Gastroesophageal sphincter (tissue), 4 donors: ENCODE results near the gene PHACTR1. TPM values are rescaled to one million over a fixed set of nuclear protein-coding genes. Genes with fewer than 3 reads are reported as not detected.

Experiments
- ATAC-seq: fragments of 150-250 bp; one replicate; pipeline ENCODE4 v1.9.1; 2016; ENCODE audit warnings: mild to moderate bottlenecking, moderate library complexity
- H3K27ac ChIP-seq, 4 donors: fragments of 200-600 bp; sonication (generic) in 3 of 4; 1 replicate in 3 of 4; 2 replicates in 1 of 4; pipeline ENCODE4 v1.5.1; 2016 to 2019
- H3K27me3 ChIP-seq: fragments of 200-600 bp; sonication (generic); one replicate; pipeline ENCODE4 v1.5.1; 2019
- H3K36me3 ChIP-seq, 2 donors: fragments of 200-600 bp; sonication (generic); one replicate each; pipeline ENCODE4 v1.5.1; 2019; ENCODE audit warnings: control low read depth in 1 of 2
- H3K4me1 ChIP-seq, 3 donors: fragments of 200-600 bp; sonication (generic); 1 replicate in 2 of 3; 2 replicates in 1 of 3; pipeline ENCODE4 v1.5.1; 2016 to 2019; ENCODE audit warnings: control low read depth in 2 of 3
- H3K4me3 ChIP-seq, 2 donors: fragments of 200-600 bp; sonication (generic); one replicate each; pipeline ENCODE4 v1.5.1; 2019; ENCODE audit warnings: mild to moderate bottlenecking in 1 of 2, moderate library complexity in 1 of 2
- H3K9me3 ChIP-seq, 3 donors: fragments of 200-600 bp; sonication (generic); one replicate each; pipeline ENCODE4 v1.5.1; 2017 to 2019; ENCODE audit warnings: control low read depth in 2 of 3
- EP300 ChIP-seq: sonication (generic); formaldehyde crosslinking; IDR thresholded peaks from one replicate; pipeline ENCODE4 v1.6.1; 2017; ENCODE audit warnings: antibody characterized with exemption, mild to moderate bottlenecking
- POLR2A ChIP-seq, 2 donors: fragments of 450-650 bp; IDR thresholded peaks; one replicate each; pipeline ENCODE4 v1.6.1; 2017; ENCODE audit warnings: antibody characterized with exemption in 2 of 2, mild to moderate bottlenecking in 2 of 2, moderate library complexity in 1 of 2
- POLR2AphosphoS5 ChIP-seq: sonication (generic); formaldehyde crosslinking; IDR thresholded peaks from one replicate; pipeline ENCODE4 v1.6.1; 2017; ENCODE audit warnings: antibody characterized with exemption
- WGBS, 2 donors: methylation state at CpG; one replicate each; pipeline ENCODE4 v1.1.5; 2018; ENCODE audit warnings: low coverage in 1 of 2; 5-methylcytosine and 5-hydroxymethylcytosine counted together
- total RNA-seq, 4 donors: library from RNA; depleted of rRNA; stranded (reverse); fragments of >200 nt; gene quantifications; one replicate each; pipeline ENCODE4 v1.1.0, GENCODE V29; 2016
- TF ChIP-seq, protein P1 (sequence below), 4 experiments: fragments of 200-600 bp in 2 of 4; fragments of 450-650 bp in 2 of 4; sonication (generic) in 1 of 4; IDR thresholded peaks; one replicate each; pipeline ENCODE4 v1.5.1; 2017 to 2019; ENCODE audit warnings: antibody characterized with exemption in 4 of 4, mild to moderate bottlenecking in 2 of 4, moderate library complexity in 2 of 4

The PHACTR1 gene
- 10 to 100 TPM in 1 of 4 donors, 1 to 10 TPM in 2, under 1 TPM in 1; 0.20 to 27.3 (median 2.2) TPM for total RNA-seq

DNA sequence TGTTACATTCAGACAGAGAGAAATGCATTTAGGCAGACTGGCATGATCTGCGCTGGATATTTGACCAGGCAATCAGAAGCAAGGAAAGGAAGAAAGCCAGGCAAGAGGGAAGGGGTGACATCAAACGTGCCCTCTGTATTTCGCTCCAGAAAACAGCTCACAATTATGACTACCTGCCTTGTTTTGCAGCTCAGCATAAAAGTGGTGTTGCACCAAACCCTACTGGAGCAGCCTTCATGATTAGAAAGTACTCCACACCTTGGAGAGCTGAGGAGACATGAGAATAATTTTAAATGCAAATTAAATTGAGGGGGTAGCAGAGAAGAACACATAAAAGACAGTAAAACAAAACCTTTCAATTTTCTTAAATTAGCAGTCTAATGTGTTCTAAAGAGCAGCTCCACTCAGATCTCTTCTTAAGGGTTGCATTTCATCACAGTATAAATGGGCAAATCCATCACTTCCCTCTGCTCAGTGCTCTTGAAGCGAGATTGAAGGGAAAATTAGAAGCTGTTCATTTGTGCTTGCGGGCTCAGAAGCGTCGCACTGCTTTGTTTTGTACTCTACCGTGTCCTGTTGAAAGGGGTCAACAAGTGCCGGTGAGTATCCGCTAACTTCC is at the start of gene PHACTR1:
Gene PHACTR1, plus strand, starts transcription at position 470 of the 619 bp plus-strand sequence.
- ATAC-seq, result no peak
- TF ChIP-seq, protein P1, sequence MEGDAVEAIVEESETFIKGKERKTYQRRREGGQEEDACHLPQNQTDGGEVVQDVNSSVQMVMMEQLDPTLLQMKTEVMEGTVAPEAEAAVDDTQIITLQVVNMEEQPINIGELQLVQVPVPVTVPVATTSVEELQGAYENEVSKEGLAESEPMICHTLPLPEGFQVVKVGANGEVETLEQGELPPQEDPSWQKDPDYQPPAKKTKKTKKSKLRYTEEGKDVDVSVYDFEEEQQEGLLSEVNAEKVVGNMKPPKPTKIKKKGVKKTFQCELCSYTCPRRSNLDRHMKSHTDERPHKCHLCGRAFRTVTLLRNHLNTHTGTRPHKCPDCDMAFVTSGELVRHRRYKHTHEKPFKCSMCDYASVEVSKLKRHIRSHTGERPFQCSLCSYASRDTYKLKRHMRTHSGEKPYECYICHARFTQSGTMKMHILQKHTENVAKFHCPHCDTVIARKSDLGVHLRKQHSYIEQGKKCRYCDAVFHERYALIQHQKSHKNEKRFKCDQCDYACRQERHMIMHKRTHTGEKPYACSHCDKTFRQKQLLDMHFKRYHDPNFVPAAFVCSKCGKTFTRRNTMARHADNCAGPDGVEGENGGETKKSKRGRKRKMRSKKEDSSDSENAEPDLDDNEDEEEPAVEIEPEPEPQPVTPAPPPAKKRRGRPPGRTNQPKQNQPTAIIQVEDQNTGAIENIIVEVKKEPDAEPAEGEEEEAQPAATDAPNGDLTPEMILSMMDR (IDR thresholded peaks at IDR 0.05), result no peak
- TF ChIP-seq POLR2A (IDR thresholded peaks at IDR 0.05) (no peak), EP300 (no peak), POLR2AphosphoS5 (no peak)
- 46 to 47% methylated on average over 7 to 10 of the region's 10 CpGs for WGBS, 2 donors

DNA sequence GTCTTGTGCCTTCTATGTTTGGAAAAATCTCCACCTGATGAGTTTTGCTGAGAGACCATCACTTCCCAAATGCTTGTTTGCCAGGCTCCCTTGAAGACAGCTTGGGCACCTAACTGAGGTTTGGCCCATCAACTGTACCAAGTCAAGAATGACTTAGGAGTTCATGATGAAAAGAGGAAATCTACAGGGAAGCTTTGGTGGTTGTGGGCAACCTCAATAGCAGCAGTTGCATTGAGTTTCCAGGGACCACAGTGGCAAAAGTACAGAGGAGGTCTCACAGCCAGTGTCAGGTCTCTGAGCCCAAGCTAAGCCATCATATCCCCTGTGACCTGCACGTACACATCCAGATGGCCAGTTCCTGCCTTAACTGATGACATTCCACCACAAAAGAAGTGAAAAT is 49.7 kb upstream of the PHACTR1 start:
- TF ChIP-seq EP300 (no peak), POLR2A (IDR thresholded peaks at IDR 0.05) (no peak), POLR2AphosphoS5 (no peak)
- TF ChIP-seq, protein P1 (IDR thresholded peaks at IDR 0.05), result no peak

More for the DNA sequence above, at the start of gene PHACTR1:
- no peaks in the 10 kb centered on the region for H3K36me3 ChIP-seq
- no peaks in the 10 kb centered on the region for H3K9me3 ChIP-seq
- peaks cover 0 to 7% (median 0%) of the 10 kb centered on the region in 3 donors for H3K4me1 ChIP-seq
- peaks cover 76% of the 10 kb centered on the region for H3K27me3 ChIP-seq
- no peak within 1 kb of the TSS for H3K4me3 ChIP-seq
- no peak within 1 kb of the TSS for H3K27ac ChIP-seq

DNA sequence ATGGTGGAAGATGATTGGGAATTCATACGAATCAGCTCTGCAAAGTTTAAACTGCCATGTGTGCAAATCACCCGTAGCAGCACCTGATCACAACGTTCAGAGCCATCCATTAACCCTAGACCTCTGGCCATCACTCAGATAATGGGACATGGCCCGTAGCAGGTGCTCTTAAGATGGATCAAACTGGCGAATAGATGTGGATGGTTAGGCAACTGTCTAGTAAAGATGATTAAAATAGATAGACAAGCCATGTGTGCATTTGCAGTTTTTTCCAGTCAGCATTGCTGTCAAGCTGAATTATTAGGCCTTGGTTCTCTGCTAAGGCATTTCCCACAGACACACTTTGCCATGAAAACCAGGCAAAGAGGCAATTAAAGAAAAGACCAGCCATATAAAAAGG is 40.6 kb upstream of the PHACTR1 start:
- no peak overlapping the region for H3K27ac ChIP-seq
- no peak for ATAC-seq
- WGBS, 2 donors, result 27 to 75% methylated on average over 5 of the region's 5 CpGs

More for the DNA sequence above, 49.7 kb upstream of the PHACTR1 start:
- Histone ChIP-seq H3K9me3 (no peaks in the 10 kb centered on the region), H3K4me3 (no peak overlapping the region), H3K36me3 (no peaks in the 10 kb centered on the region), H3K4me1 (no peaks in the 10 kb centered on the region), H3K27ac (no peak overlapping the region), H3K27me3 (no peaks in the 10 kb centered on the region)
- ATAC-seq, result no peak
- 83% methylated on average over 1 of the region's 1 CpG; no CpG with 5 or more reads in 1 of the 2 donors for WGBS, 2 donors

DNA sequence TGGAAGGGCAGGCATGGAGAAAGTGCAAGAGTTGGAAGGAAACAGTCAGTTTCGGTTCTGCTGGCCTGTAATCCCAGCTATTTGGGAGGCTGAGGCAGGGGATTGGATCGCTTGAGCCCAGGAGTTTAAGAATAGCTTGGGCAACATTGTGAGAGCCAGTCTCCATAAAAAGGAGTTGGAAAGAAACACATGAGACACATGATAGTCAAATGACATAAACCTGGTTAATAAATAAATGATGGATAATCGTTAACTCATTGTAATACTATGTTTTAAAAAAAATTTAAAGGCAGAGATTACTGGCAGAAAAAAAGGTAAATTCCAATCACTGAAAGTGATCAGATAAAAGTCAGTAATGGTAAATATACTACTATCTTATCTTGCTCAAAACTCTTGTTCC is 37.2 kb upstream of the PHACTR1 start:
- no peak for ATAC-seq
- 85 to 86% methylated on average over 3 of the region's 3 CpGs for WGBS, 2 donors
- TF ChIP-seq, protein P1 (IDR thresholded peaks at IDR 0.05), result no peak
- TF ChIP-seq POLR2AphosphoS5 (no peak), POLR2A (IDR thresholded peaks at IDR 0.05) (no peak), EP300 (no peak)
- Histone ChIP-seq H3K27ac (no peak overlapping the region), H3K27me3 (peaks cover 8% of the 10 kb centered on the region), H3K9me3 (no peaks in the 10 kb centered on the region), H3K4me1 (no peaks in the 10 kb centered on the region), H3K36me3 (no peaks in the 10 kb centered on the region), H3K4me3 (no peak overlapping the region)

More for the DNA sequence above, 40.6 kb upstream of the PHACTR1 start:
- H3K36me3 ChIP-seq, result no peaks in the 10 kb centered on the region
- peaks cover 12% of the 10 kb centered on the region for H3K27me3 ChIP-seq
- no peaks in the 10 kb centered on the region for H3K9me3 ChIP-seq
- no peak overlapping the region for H3K4me3 ChIP-seq
- TF ChIP-seq POLR2A (IDR thresholded peaks at IDR 0.05) (no peak), POLR2AphosphoS5 (no peak), EP300 (no peak)
- TF ChIP-seq, protein P1 (IDR thresholded peaks at IDR 0.05), result no peak
- no peaks in the 10 kb centered on the region for H3K4me1 ChIP-seq

DNA sequence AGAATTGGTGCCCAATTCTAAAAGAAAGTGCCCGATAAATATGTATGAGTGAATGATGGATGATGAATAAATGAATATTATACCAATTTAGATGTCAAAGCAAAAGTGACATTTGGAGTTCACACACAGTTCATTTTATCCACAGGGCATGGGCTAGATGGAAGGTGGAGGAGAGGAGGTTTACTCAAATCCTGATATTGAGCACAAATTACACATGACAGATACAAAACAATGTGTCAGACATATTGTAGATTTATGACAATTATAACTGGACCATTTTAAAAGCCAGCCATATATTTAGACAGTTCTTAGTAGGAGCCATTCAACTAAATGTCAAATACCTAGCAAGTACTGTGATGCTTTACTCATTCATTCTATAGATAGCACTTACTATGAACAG is 23.4 kb upstream of the PHACTR1 start:
- Histone ChIP-seq H3K27me3 (no peaks in the 10 kb centered on the region), H3K27ac (no peak overlapping the region), H3K36me3 (no peaks in the 10 kb centered on the region), H3K4me1 (no peaks in the 10 kb centered on the region), H3K4me3 (no peak overlapping the region), H3K9me3 (no peaks in the 10 kb centered on the region)
- TF ChIP-seq EP300, result no peak
- TF ChIP-seq, protein P1 (IDR thresholded peaks at IDR 0.05), result no peak
- TF ChIP-seq POLR2AphosphoS5, result no peak
- TF ChIP-seq POLR2A (IDR thresholded peaks at IDR 0.05), result no peak
- no peak for ATAC-seq
- WGBS, 2 donors, result 18 to 88% methylated on average over 1 of the region's 1 CpG
